HFF-Myc (cell line): ENCODE results near the gene DHX9.

Experiments used
- DNase-seq: peaks from one replicate; pipeline ENCODE4 v3.0.0-alpha.2; 2011; ENCODE audit warnings: low read depth; ENCODE audit errors: extremely low read depth
- H3K4me3 ChIP-seq: replicated peaks from 2 replicates; pipeline ENCODE4 v1.5.1; 2011; ENCODE audit warnings: low read depth, mild to moderate bottlenecking, control low read depth, low read length
- TF ChIP-seq, protein P1 (sequence below): IDR thresholded peaks from 2 replicates; pipeline ENCODE4 v1.5.1; 2012; ENCODE audit warnings: mild to moderate bottlenecking, low read depth, low read length, control low read depth; ENCODE audit errors: missing control alignments

DHX9 gene

DNA sequence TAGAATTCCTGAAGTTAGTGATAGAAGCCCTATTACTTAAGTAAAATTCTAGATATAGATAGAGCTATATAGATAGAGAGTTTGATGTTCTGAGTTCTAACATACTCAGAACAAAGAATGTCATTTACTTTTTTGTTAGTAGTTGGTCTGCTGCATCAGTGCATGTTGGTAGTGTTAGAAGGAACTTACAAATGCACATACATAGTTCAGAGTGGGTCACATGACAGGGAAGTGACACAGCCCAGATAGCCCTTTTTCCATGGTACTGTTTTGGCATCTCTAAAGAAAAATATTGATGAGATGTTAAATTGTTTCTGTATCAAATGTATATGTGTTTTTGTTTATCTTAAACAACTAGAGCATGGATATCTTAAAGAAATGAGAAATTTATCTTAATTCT lies 45.7 kb downstream of the DHX9 start:
- TF ChIP-seq, protein P1, sequence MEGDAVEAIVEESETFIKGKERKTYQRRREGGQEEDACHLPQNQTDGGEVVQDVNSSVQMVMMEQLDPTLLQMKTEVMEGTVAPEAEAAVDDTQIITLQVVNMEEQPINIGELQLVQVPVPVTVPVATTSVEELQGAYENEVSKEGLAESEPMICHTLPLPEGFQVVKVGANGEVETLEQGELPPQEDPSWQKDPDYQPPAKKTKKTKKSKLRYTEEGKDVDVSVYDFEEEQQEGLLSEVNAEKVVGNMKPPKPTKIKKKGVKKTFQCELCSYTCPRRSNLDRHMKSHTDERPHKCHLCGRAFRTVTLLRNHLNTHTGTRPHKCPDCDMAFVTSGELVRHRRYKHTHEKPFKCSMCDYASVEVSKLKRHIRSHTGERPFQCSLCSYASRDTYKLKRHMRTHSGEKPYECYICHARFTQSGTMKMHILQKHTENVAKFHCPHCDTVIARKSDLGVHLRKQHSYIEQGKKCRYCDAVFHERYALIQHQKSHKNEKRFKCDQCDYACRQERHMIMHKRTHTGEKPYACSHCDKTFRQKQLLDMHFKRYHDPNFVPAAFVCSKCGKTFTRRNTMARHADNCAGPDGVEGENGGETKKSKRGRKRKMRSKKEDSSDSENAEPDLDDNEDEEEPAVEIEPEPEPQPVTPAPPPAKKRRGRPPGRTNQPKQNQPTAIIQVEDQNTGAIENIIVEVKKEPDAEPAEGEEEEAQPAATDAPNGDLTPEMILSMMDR = no peak

DNA sequence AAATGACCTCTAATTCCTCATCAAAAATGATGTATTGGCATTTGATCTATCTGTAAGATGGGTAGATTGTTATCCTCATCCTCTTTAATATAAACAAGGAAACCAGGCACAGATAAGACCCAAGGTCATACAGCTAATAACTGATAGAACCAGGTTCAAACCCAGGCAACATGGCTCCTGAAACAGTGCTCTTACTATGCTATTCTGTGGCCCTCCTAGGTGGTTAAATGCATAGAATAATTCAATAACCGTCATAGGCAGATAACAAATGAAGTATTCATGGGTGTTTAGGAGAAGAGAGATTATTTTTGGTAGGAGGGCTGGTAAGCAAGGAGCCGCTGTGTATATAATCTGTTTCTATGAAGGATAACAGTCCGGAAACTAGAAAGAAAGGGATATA lies 46.4 kb downstream of the DHX9 start:
- DNase-seq = no peak
- TF ChIP-seq, protein P1 = no peak
- no peak overlapping the region for H3K4me3 ChIP-seq

More for the DNA sequence above, 45.7 kb downstream of the DHX9 start:
- H3K4me3 ChIP-seq = no peak overlapping the region
- no peak for DNase-seq

DNA sequence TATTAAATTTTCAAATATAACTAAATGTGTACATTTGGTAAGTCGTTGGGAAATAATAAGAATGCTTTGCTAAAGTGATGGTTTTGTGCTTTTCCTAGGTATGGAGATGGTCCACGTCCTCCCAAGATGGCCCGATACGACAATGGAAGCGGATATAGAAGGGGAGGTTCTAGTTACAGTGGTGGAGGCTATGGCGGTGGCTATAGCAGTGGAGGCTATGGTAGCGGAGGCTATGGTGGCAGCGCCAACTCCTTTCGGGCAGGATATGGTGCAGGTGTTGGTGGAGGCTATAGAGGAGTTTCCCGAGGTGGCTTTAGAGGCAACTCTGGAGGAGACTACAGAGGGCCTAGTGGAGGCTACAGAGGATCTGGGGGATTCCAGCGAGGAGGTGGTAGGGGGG lies 47.8 kb downstream of the DHX9 start:
- TF ChIP-seq, protein P1 = no peak
- no peak overlapping the region for H3K4me3 ChIP-seq

DNA sequence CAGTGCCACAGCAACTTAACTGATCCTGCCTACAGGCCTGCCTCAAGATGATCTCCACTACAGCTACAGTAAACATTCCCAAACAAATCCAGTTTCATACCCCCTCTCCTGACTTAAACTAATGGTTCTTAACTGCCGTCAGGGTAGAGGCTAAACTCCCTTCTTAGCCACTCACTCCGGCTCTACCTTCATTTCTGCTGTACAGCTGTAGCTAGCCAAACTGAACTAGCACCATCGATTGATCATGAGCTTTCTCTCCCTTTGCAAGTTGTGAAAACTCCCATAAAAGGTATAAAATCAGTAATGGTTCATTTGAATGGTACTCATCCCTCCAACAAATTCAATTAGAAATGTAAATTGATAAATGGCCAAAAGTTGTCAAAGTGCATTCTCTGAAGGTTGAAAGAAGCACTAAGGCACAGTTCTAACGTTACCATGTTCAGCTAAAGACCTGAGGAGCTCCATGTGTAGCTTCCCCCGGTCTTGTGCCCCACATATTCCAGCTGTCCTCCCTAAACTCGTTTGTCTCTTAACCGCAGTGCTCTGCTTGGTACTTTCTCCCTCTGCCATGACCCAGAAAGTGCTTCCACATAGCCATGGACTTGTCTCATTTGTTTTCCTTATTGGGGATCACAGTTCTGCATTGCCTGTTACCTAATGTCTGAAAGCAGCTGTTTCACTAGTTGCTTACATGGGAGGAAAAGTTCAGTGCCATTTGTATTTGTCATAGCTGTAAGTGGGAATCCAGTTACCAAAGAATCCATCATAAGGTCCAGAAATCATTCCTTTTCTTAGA lies 49.8 kb downstream of the DHX9 start:
- H3K4me3 ChIP-seq = no peak overlapping the region
- DNase-seq = no peak
- TF ChIP-seq, protein P1 = no peak

More for the DNA sequence above, 47.8 kb downstream of the DHX9 start:
- no peak for DNase-seq

DNA sequence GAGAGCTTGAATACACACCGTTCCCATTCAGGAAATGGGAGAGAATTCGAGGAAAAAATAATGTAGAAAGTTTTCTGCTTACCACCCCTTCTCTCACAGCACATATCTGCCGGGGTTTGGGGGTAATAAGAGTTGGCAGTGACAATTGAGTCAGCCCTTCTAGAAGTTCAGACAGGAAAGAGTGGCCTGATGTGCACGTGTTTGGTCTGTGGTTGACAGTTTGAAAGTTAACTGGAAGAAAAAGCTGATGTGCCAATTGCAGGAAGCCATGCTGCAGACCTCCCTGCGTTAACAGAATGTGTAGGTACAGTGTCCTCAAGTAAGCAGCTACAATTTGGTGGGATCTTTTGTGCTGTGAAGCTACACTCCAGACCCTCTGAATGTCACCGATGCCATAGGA lies 50.9 kb downstream of the DHX9 start:
- TF ChIP-seq, protein P1 = no peak
- H3K4me3 ChIP-seq = no peak overlapping the region
- no peak for DNase-seq

DNA sequence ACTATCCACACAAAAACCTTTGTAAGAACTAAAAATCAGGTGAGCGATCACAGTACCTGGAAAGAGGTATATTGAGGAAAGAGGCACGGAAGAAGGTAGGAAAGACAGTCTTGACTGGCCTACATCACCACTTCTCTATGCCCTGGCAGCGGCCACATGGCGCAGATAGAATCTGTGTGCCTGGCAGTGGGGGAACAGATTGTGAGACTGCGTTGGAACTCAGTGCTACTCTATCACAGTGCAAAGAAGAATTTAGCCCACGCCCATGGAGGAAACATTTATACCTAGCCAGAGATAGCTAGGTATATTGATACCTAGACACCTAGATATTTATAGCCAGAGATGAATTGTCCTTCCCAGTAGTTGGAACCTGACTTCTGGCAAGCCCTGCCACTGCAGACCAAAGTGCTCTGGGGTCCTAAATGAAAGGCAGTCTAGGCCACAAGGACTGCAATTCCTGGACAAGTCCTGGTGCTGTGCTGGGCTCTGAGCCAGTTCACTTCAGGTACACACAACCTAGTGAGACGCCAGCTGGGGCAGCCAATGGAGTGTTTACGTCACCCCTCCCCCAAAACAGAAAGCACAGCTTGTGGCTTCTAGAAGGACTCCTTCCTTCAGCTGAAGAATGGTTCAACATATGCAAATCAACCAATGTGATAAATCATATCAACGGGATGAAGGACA lies 51.9 kb downstream of the DHX9 start:
- no peak for DNase-seq
- no peak overlapping the region for H3K4me3 ChIP-seq
- TF ChIP-seq, protein P1 = no peak
